HG03571 (cell line): ENCODE results near the gene RABGEF1.
"Not testable (repeated sequence)": the region's sequence is repeated elsewhere in the genome, so short reads cannot be mapped to it uniquely, and the experiment has no call there.

Experiments used
- ATAC-seq: cut with Tn5 transposase; IDR thresholded peaks from one replicate; pipeline ENCODE4 v1.9.1; 2021; ENCODE audit not compliant: unreplicated experiment

Gene RABGEF1

GRCh38 chr7:66847523-66847855 lies 107.0 kb downstream of the RABGEF1 start:
- not testable (repeated sequence) for ATAC-seq

DNA sequence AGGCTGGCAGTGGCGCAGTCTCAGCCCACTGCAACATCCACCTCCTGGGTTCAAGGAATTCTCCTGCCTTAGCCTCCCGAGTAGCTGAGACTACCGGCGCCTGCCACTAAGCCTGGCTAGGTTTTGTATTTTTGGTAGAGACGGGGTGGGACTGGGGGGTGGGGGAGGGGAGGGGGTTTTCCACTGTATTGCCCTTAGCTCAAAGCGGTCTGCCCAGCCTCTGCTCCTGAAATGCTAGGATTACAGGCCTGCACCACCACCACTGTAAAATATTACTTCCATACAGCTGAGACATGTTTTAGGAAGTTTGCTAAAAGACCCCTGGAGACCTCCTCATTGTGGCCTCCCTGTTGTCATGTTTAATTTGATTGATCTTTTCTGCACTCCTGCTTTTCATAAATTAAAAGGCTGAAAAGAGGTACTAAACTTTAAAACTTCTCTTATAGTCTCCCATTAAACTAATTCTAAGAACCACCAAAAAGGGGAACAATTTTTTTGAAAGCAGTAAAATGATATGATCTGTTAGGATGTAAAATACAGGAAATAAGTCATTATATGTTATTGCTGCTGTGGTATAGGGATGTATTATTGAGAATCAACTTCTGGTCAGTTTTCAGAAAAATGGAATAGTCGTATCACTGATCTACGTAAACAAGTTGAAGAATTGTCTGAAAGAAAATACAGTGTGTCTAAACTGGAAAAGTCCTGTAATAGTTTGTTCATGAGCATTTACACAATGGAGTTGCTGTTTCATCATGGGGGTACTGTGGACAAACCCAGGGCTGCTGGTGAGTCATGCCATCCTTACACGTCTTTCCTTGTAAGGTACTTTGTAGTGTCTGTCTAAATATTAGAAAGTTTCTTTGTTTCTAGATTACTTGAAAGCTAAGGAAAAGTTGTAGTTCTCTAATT lies 107.6 kb downstream of the RABGEF1 start:
- ATAC-seq: no peak

- no peak for ATAC-seq
Observed at GRCh38 chr7:66859339-66859738, 118.8 kb downstream of the RABGEF1 start.

DNA sequence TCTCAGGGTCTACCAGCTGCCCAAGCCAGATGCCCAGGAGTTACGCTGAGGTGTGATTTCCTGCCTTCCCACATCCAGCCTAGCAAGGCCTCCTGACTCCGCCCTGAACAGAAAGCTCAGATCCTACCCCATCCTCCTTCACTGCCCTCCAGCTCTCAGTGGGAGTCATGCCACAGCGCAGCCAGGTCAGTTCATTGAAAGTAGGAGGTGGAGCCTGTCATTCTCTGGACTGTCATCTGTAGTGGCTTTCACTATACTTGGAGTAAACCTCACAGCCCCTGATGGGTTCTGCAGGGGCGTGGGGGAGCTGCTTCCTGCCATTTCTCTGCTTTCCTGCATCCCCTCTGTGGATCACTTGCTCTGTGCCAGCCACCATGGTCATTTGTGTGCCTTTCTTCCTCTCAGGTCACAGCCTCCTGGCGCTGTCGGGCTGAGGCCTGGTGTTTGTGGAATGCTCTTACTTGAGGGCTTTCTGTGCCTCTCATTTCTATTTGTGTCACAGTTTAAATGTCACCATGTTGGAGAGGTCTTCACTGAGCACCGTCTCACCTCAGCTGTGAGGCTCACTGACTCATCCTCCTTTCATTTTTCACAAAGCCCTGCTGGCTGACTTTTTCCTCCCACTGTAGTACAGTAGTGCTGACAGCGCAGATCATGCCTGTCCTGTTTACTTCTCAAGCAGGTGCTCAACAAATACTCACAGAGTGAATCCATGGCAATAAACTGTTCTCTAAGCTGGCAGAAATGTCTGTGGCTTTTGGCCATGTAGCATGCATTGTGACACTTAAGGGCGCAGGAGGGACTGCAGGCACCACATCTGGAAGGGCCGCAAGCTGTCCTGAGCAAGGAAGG lies 119.5 kb downstream of the RABGEF1 start:
- ATAC-seq: no peak

DNA sequence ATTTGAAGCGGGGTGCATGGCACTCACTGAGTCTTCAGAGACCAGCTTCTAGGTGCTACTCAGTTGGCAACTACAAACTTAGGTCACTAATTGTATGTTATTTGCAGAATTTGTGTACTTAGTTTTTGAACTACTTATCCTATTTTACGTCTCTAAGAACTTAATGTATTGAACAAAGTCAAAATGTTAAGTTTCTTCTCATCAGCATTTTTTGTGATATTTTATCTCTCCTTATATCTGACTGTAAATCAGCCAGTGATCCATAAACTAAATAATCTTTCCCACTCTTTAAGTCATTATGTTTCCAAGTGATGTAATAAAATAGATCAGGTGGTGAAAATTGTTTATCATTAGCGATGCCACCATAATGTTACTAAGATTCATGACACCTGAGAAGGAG lies 120.2 kb downstream of the RABGEF1 start:
- no peak for ATAC-seq
